Ascending aorta (tissue), 2 donors: ENCODE data around the gene PAPPA2. TPM values are rescaled to one million over a fixed set of nuclear protein-coding genes. Genes with fewer than 3 reads are reported as not detected.
A peak's percentile ranks its signal among the peaks of the same experiment; 100 is the strongest.

Experiments used
- DNase-seq, 2 donors: peaks; one replicate each; pipeline ENCODE4 v3.0.0-alpha.2; 2019; ENCODE audit warnings: low spot score in 2 of 2
- H3K27ac ChIP-seq, 2 donors: fragments of 200-600 bp; sonication (generic); one replicate each; pipeline ENCODE4 v1.5.1; 2016 to 2017; ENCODE audit warnings: mild to moderate bottlenecking in 1 of 2
- H3K27me3 ChIP-seq: fragments of 200-600 bp; sonication (generic); one replicate; pipeline ENCODE4 v1.5.1; 2017
- H3K36me3 ChIP-seq, 2 donors: fragments of 200-600 bp; sonication (generic); one replicate each; pipeline ENCODE4 v1.5.1; 2016
- H3K4me1 ChIP-seq, 2 donors: fragments of 200-600 bp; sonication (generic); one replicate each; pipeline ENCODE4 v1.5.1; 2016 to 2017; ENCODE audit warnings: mild to moderate bottlenecking in 1 of 2
- H3K4me3 ChIP-seq, 2 donors: fragments of 200-600 bp; sonication (generic); one replicate each; pipeline ENCODE4 v1.5.1; 2016 to 2017; ENCODE audit warnings: mild to moderate bottlenecking in 1 of 2
- H3K9me3 ChIP-seq, 2 donors: fragments of 200-600 bp; sonication (generic); one replicate each; pipeline ENCODE4 v1.5.1; 2016
- CTCF ChIP-seq, 3 experiments: fragments of 200-600 bp in 2 of 3; fragments of 450-650 bp in 1 of 3; sonication (generic) in 2 of 3; IDR thresholded peaks; one replicate each; pipeline ENCODE4 v1.5.1; 2016 to 2019; ENCODE audit warnings: antibody characterized with exemption in 3 of 3, mild to moderate bottlenecking in 1 of 3, moderate library complexity in 1 of 3
- intact Hi-C: fragments of 100-400 bp; cut with DNase I; formaldehyde crosslinking; loops from one replicate; pipeline ENCODE4 v1.15.1; 2023
- total RNA-seq: library from RNA; depleted of rRNA; stranded (reverse); fragments of >200 nt; gene quantifications from one replicate; pipeline ENCODE4 v1.1.0, GENCODE V29; 2016

PAPPA2 gene
- total RNA-seq, 1 donor from 2014 or later: 2.9 TPM

GRCh38 chr1:176876966-176877515 lies 414.1 kb downstream of the PAPPA2 start:
- intact Hi-C loops: no loop called here
- H3K36me3 ChIP-seq: no peaks in the 10 kb centered on the region
- no peak for TF ChIP-seq CTCF (IDR thresholded peaks at IDR 0.05)
- H3K9me3 ChIP-seq: no peaks in the 10 kb centered on the region
- no peak for DNase-seq
- H3K27ac ChIP-seq: no peak overlapping the region
- no peaks in the 10 kb centered on the region for H3K4me1 ChIP-seq
- no peaks in the 10 kb centered on the region for H3K27me3 ChIP-seq
- no peak overlapping the region for H3K4me3 ChIP-seq

GRCh38 chr1:176877557-176877956 lies 414.6 kb downstream of the PAPPA2 start:
- intact Hi-C loops: no loop called here
- DNase-seq: no peak
- no peak overlapping the region for H3K4me3 ChIP-seq
- no peak for TF ChIP-seq CTCF (IDR thresholded peaks at IDR 0.05)
- H3K27ac ChIP-seq: no peak overlapping the region
- H3K27me3 ChIP-seq: no peaks in the 10 kb centered on the region
- no peaks in the 10 kb centered on the region for H3K9me3 ChIP-seq
- no peaks in the 10 kb centered on the region for H3K4me1 ChIP-seq
- H3K36me3 ChIP-seq: no peaks in the 10 kb centered on the region

- Histone ChIP-seq H3K27ac (no peak overlapping the region), H3K4me3 (no peak overlapping the region), H3K36me3 (no peaks in the 10 kb centered on the region), H3K4me1 (no peaks in the 10 kb centered on the region), H3K9me3 (no peaks in the 10 kb centered on the region), H3K27me3 (no peaks in the 10 kb centered on the region)
- intact Hi-C loops: no loop called here
- no peak for DNase-seq
- TF ChIP-seq CTCF (IDR thresholded peaks at IDR 0.05): no peak
Observed at GRCh38 chr1:176878750-176879536, 416.0 kb downstream of the PAPPA2 start.

- Histone ChIP-seq H3K36me3 (no peaks in the 10 kb centered on the region), H3K27me3 (no peaks in the 10 kb centered on the region), H3K9me3 (no peaks in the 10 kb centered on the region), H3K4me3 (no peak overlapping the region), H3K4me1 (no peaks in the 10 kb centered on the region), H3K27ac (no peak overlapping the region)
- intact Hi-C loops: loop anchor here (2.0 kb wide), 1 partner anchor 505 kb away; no protein-coding TSS in a partner anchor
- DNase-seq: no peak
- no peak for TF ChIP-seq CTCF (IDR thresholded peaks at IDR 0.05)
Observed at GRCh38 chr1:176879784-176880620, 417.0 kb downstream of the PAPPA2 start.

- no peaks in the 10 kb centered on the region for H3K4me1 ChIP-seq
- H3K27me3 ChIP-seq: no peaks in the 10 kb centered on the region
- peak in 1 of 2 donors; percentile 78 for DNase-seq
- H3K4me3 ChIP-seq: no peak overlapping the region
- no peak overlapping the region for H3K27ac ChIP-seq
- H3K9me3 ChIP-seq: no peaks in the 10 kb centered on the region
- intact Hi-C loops: loop anchor here (1.0 to 2.0 kb wide), 2 partner anchors 321 to 506 kb away; no protein-coding TSS in a partner anchor
- H3K36me3 ChIP-seq: no peaks in the 10 kb centered on the region
- peak; percentile 41 to 80 (median 64) for TF ChIP-seq CTCF (IDR thresholded peaks at IDR 0.05)
Observed at GRCh38 chr1:176880955-176881595, 418.1 kb downstream of the PAPPA2 start.
